ENCODE data around the gene RARB.

- no peak for TF ChIP-seq SP1 (IDR thresholded peaks at IDR 0.05)
- TF ChIP-seq FOXK2 (IDR thresholded peaks at IDR 0.05) = no peak
- TF ChIP-seq FOXM1 (IDR thresholded peaks at IDR 0.05; ENCODE audit: borderline replicate concordance) = no peak
- TF ChIP-seq CTBP1 (IDR thresholded peaks at IDR 0.05; ENCODE audit: borderline replicate concordance) = no peak
- no peak for TF ChIP-seq ARNT (IDR thresholded peaks at IDR 0.05)
- no peak for TF ChIP-seq L3MBTL2 (conservative IDR thresholded peaks at IDR 0.05)
- TF ChIP-seq SUZ12 (IDR thresholded peaks at IDR 0.05) = no peak
Observed at GRCh38 chr3:25432176-25432720, 4.2 kb downstream of the RARB start.
